HG02588 (cell line): ENCODE data around the gene SARDH.
"Not testable (repeated sequence)": the region's sequence is repeated elsewhere in the genome, so short reads cannot be mapped to it uniquely, and the experiment has no call there.

Experiments used
- ATAC-seq: cut with Tn5 transposase; IDR thresholded peaks from one replicate; pipeline ENCODE4 v1.9.1; 2021; ENCODE audit warnings: mild to moderate bottlenecking, moderate library complexity; ENCODE audit not compliant: unreplicated experiment

Gene SARDH

GRCh38 chr9:133686642-133687575, 51.2 kb downstream of the SARDH start:
- ATAC-seq = no peak

GRCh38 chr9:133685653-133686609, 52.2 kb downstream of the SARDH start:
- ATAC-seq = no peak

- ATAC-seq = no peak
Measured at GRCh38 chr9:133684936-133685361, 53.2 kb downstream of the SARDH start.

- ATAC-seq = no peak
Measured at GRCh38 chr9:133684121-133684935, 53.8 kb downstream of the SARDH start.

GRCh38 chr9:133683586-133684120, 54.5 kb downstream of the SARDH start:
- no peak for ATAC-seq

GRCh38 chr9:133682818-133683585, 55.1 kb downstream of the SARDH start:
- ATAC-seq = no peak

GRCh38 chr9:133681658-133682306, 56.4 kb downstream of the SARDH start:
- ATAC-seq = no peak

- no peak for ATAC-seq
Measured at GRCh38 chr9:133680976-133681657, 57.0 kb downstream of the SARDH start.

- ATAC-seq = no peak
Measured at GRCh38 chr9:133680250-133680975, 57.7 kb downstream of the SARDH start.

- no peak for ATAC-seq
Measured at GRCh38 chr9:133679466-133680061, 58.6 kb downstream of the SARDH start.

- no peak for ATAC-seq
Measured at GRCh38 chr9:133679056-133679455, 59.1 kb downstream of the SARDH start.

GRCh38 chr9:133677126-133678010, 60.8 kb downstream of the SARDH start:
- no peak for ATAC-seq

- no peak for ATAC-seq
Measured at GRCh38 chr9:133676450-133676849, 61.7 kb downstream of the SARDH start.

- ATAC-seq = not testable (repeated sequence)
Measured at GRCh38 chr9:133675796-133676195, 62.4 kb downstream of the SARDH start.

GRCh38 chr9:133674091-133674490, 64.1 kb downstream of the SARDH start:
- no peak for ATAC-seq

- ATAC-seq = no peak
Measured at GRCh38 chr9:133673258-133673655, 64.9 kb downstream of the SARDH start.
